T-helper 2 cell (primary cell): ENCODE data around the gene EEFSEC.

Source experiments
- DNase-seq, 5 experiments: peaks; one replicate each; pipeline versions ENCODE4 v3.0.0 to v3.0.0-alpha.2; 2012 to 2022

EEFSEC gene

GRCh38 chr3:128320551-128321340, 167.5 kb downstream of the EEFSEC start:
- DNase-seq = no peak

GRCh38 chr3:128321418-128321817, 168.1 kb downstream of the EEFSEC start:
- DNase-seq = no peak

GRCh38 chr3:128322030-128323022, 169.0 kb downstream of the EEFSEC start:
- peak in 3 of 5 experiments; percentile 8 to 66 (median 46) for DNase-seq

- DNase-seq = no peak
These were observed 170.2 kb downstream of the EEFSEC start for GRCh38 chr3:128323206-128324081.

GRCh38 chr3:128324911-128325592, 171.8 kb downstream of the EEFSEC start:
- DNase-seq = no peak

GRCh38 chr3:128326051-128326823, 173.0 kb downstream of the EEFSEC start:
- no peak for DNase-seq

GRCh38 chr3:128327606-128328031, 174.3 kb downstream of the EEFSEC start:
- no peak for DNase-seq

- no peak for DNase-seq
These were observed 175.5 kb downstream of the EEFSEC start for GRCh38 chr3:128328546-128329458.

- DNase-seq = no peak
These were observed 176.4 kb downstream of the EEFSEC start for GRCh38 chr3:128329491-128330213.

GRCh38 chr3:128330214-128330842, 177.0 kb downstream of the EEFSEC start:
- no peak for DNase-seq

- DNase-seq = no peak
These were observed 180.9 kb downstream of the EEFSEC start for GRCh38 chr3:128334086-128334645.

GRCh38 chr3:128334766-128335165, 181.5 kb downstream of the EEFSEC start:
- DNase-seq = no peak

GRCh38 chr3:128335621-128336296, 182.5 kb downstream of the EEFSEC start:
- DNase-seq = no peak

GRCh38 chr3:128336337-128337156, 183.3 kb downstream of the EEFSEC start:
- DNase-seq = no peak

GRCh38 chr3:128337305-128337704, 184.0 kb downstream of the EEFSEC start:
- DNase-seq = no peak

- no peak for DNase-seq
These were observed 185.5 kb downstream of the EEFSEC start for GRCh38 chr3:128338536-128339330.
